Ovary (tissue), 9 donors: Measurements from ENCODE around the gene SHC4. TPM values are rescaled to one million over a fixed set of nuclear protein-coding genes. Genes with fewer than 3 reads are reported as not detected.

Experiments used
- DNase-seq, 5 donors: peaks; one replicate each; pipeline ENCODE4 v3.0.0-alpha.2; 2019 to 2020
- H3K27ac ChIP-seq, 2 donors: fragments of 200-600 bp; one replicate each; pipeline versions ENCODE4 v1.5.1 to v1.8.0; 2019 to 2022
- H3K27me3 ChIP-seq: fragments of 200-600 bp; one replicate; pipeline ENCODE4 v1.8.0; 2022
- H3K36me3 ChIP-seq: fragments of 200-600 bp; sonication (generic); one replicate; pipeline ENCODE4 v1.5.1; 2019
- H3K4me1 ChIP-seq: one replicate; pipeline ENCODE4 v1.8.1; 2013; ENCODE audit warnings: mild to moderate bottlenecking, moderate library complexity; ENCODE audit not compliant: insufficient read depth
- H3K4me3 ChIP-seq: fragments of 200-600 bp; sonication (generic); one replicate; pipeline ENCODE4 v1.5.1; 2017
- H3K9me3 ChIP-seq, 2 donors: fragments of 200-600 bp in 1 of 2; sonication (generic) in 1 of 2; one replicate each; pipeline versions ENCODE4 v1.5.1 to v1.8.1; 2013 to 2019; ENCODE audit warnings: mild to moderate bottlenecking in 1 of 2, moderate library complexity in 1 of 2
- EP300 ChIP-seq: sonication (generic); formaldehyde crosslinking; IDR thresholded peaks from one replicate; pipeline ENCODE4 v1.6.1; 2017; ENCODE audit warnings: antibody characterized with exemption
- POLR2A ChIP-seq: fragments of 450-650 bp; IDR thresholded peaks from one replicate; pipeline ENCODE4 v1.6.1; 2017; ENCODE audit warnings: antibody characterized with exemption, mild to moderate bottlenecking, moderate library complexity
- WGBS, 3 donors: extraction: QIAGEN DNeasy Blood & Tissue Kit in 1 of 3; methylation state at CpG; one replicate each; pipeline versions ENCODE4 v1.1.5 to v1.1.7; 2013 to 2017; 5-methylcytosine and 5-hydroxymethylcytosine counted together
- intact Hi-C, 4 donors: fragments of 100-400 bp; cut with DNase I; formaldehyde crosslinking; loops; one replicate each; pipeline versions ENCODE4 v1.11.0 to v1.15.1; 2022 to 2023
- polyA plus RNA-seq, 2 donors: library from polyadenylated mRNA; stranded (reverse); fragments of 200-250 nt in 1 of 2; fragments of 350-450 nt in 1 of 2; fragmentation: Illumina TruSeq in 1 of 2; extraction: RNeasy Lipid Tissue Mini Kit (QIAGEN cat#74804) in 1 of 2; gene quantifications; one replicate each; pipeline ENCODE4 v1.2.3, GENCODE V29; 2013 to 2014
- total RNA-seq, 7 donors: library from RNA; depleted of rRNA in 2 of 7; stranded (reverse); fragments of >200 nt in 2 of 7; fragmentation: NEBNext Ultra II Directional in 3 of 7; extraction: Animal tissue kit (Norgen Biotek cat#: 25700) in 3 of 7; gene quantifications; one replicate each; pipeline versions ENCODE4 v1.1.0 to v1.2.4, GENCODE V29; 2016 to 2023
- TF ChIP-seq, protein P1 (sequence below), 3 donors: fragments of 450-650 bp in 2 of 3; fragments of 200-600 bp in 1 of 3; IDR thresholded peaks; one replicate each; pipeline versions ENCODE4 v1.5.1 to v1.8.0; 2016 to 2022; ENCODE audit warnings: antibody characterized with exemption in 3 of 3, mild to moderate bottlenecking in 1 of 3
- donor health status: DM: no; HTN: no; CAD: no; lungs with moderate emphysema.
- donor health status: DM: no; HTN: no; CAD: no.
- donor health status: Bipolar disorder and iron deficiency.
- donor health status: DM: yes; HTN: yes; CAD: no.
- donor health status: DM: no; HTN: no; CAD: no.
- donor health status: DM: yes; HTN: yes; CAD: no.

The SHC4 gene
- total and polyA plus RNA-seq, 9 donors = 0.10 to 1.8 (median 0.35) TPM

DNA sequence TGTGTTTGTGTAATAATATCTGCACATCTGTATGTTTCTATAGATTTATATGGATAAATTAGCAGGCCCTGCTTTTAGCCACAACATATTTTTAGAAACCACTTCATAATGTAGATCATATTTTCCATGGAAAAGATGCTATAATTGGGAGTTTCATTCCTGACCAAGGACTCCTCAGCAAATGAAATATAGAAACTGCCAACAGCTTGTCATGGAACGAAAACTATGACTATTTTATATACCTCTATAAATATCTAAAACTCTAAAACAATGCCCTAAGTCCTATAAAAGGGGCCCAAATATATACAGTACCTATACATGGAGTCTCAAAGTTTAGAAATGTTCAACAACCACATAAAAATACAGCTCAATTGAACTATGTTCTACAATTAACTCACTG is 57.9 kb downstream of the SHC4 start:
- no peak overlapping the region for H3K27ac ChIP-seq
- no peaks in the 10 kb centered on the region for H3K27me3 ChIP-seq
- no peaks in the 10 kb centered on the region for H3K9me3 ChIP-seq
- 61 to 76% (median 72%) methylated on average over 1 of the region's 1 CpG for WGBS, 3 donors
- intact Hi-C loops = loop anchor here in 1 of 4 donors (10.0 kb wide), 1 partner anchor 59 kb away; the partner anchor contains the start of gene SHC4
- no peaks in the 10 kb centered on the region for H3K4me1 ChIP-seq
- TF ChIP-seq POLR2A (no peak), EP300 (no peak)
- TF ChIP-seq, protein P1, sequence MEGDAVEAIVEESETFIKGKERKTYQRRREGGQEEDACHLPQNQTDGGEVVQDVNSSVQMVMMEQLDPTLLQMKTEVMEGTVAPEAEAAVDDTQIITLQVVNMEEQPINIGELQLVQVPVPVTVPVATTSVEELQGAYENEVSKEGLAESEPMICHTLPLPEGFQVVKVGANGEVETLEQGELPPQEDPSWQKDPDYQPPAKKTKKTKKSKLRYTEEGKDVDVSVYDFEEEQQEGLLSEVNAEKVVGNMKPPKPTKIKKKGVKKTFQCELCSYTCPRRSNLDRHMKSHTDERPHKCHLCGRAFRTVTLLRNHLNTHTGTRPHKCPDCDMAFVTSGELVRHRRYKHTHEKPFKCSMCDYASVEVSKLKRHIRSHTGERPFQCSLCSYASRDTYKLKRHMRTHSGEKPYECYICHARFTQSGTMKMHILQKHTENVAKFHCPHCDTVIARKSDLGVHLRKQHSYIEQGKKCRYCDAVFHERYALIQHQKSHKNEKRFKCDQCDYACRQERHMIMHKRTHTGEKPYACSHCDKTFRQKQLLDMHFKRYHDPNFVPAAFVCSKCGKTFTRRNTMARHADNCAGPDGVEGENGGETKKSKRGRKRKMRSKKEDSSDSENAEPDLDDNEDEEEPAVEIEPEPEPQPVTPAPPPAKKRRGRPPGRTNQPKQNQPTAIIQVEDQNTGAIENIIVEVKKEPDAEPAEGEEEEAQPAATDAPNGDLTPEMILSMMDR (IDR thresholded peaks at IDR 0.05) = no peak
- no peaks in the 10 kb centered on the region for H3K36me3 ChIP-seq
- H3K4me3 ChIP-seq = no peak overlapping the region
- no peak for DNase-seq

DNA sequence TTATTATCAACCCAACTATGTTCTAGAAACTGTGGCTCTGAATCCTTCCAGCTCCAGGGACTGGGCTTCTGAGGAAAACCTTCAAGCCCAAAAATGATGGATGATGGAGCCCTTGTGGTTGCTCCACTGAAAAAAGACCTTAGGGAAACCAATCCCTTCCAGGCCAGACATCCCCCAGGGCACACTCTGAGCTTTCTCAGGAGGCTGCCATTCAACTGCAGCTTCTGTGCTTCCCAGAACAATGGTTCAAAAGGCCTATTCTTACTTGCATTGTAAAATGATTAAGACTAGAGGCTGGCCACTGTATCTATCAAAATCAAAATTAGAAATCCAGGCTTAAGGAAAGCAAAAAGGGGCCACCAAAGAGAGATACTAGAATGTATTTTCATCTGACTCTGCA is 58.5 kb downstream of the SHC4 start:
- intact Hi-C loops = loop anchor here in 1 of 4 donors (10.0 kb wide), 1 partner anchor 60 kb away; the partner anchor contains the start of gene SHC4
- Histone ChIP-seq H3K9me3 (no peaks in the 10 kb centered on the region), H3K4me3 (no peak overlapping the region), H3K27me3 (no peaks in the 10 kb centered on the region), H3K4me1 (no peaks in the 10 kb centered on the region), H3K27ac (no peak overlapping the region), H3K36me3 (no peaks in the 10 kb centered on the region)
- TF ChIP-seq POLR2A (no peak), EP300 (no peak)
- TF ChIP-seq, protein P1 (IDR thresholded peaks at IDR 0.05) = no peak
- DNase-seq = no peak

DNA sequence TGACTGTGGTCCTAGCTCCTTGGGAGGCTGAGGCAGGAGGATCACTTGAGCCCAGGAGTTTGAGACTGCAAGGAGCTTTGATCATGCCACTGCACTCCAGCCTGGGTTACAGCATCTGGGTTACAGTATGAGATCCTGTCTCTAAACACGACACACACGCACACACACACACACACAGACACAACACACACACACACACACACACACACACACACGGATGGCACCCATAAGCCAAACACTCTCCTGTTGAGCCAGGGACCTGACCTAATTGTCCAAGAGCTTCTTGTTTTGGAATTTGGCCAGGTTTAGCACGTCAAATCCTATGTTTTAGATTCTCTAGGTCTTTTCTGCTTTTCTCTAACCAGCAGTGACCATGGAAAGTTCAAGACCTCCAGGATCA is 59.0 kb downstream of the SHC4 start:
- DNase-seq = no peak
- no peak for TF ChIP-seq POLR2A
- no peak for TF ChIP-seq EP300
- TF ChIP-seq, protein P1 (IDR thresholded peaks at IDR 0.05) = no peak
- H3K36me3 ChIP-seq = no peaks in the 10 kb centered on the region
- WGBS, 3 donors = 92 to 95% (median 92%) methylated on average over 4 of the region's 4 CpGs
- no peak overlapping the region for H3K4me3 ChIP-seq
- no peaks in the 10 kb centered on the region for H3K27me3 ChIP-seq
- H3K27ac ChIP-seq = no peak overlapping the region
- H3K4me1 ChIP-seq = no peaks in the 10 kb centered on the region
- intact Hi-C loops = loop anchor here in 1 of 4 donors (10.0 kb wide), 1 partner anchor 60 kb away; the partner anchor contains the start of gene SHC4
- no peaks in the 10 kb centered on the region for H3K9me3 ChIP-seq

DNA sequence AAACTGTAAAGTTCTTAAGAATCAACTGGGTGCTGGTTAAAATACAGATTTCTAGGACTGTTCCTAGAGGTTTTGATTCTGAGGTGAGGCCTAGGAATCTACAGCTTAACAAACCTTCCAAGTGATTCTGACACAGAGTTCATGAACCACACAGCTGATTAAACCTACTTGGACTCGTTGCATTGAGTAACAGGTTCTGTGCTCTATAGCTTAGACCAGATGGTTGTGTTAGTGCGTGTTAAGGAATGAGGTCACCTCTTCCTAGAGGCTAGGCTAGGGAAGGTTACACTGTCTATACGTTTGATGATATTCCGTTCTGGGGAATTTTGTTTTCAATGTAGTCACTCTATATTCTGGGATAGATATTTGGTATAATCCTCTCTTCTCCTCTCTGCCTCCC is 63.9 kb downstream of the SHC4 start:
- no peak for DNase-seq
- intact Hi-C loops = loop anchor here in 1 of 4 donors (10.0 kb wide), 1 partner anchor 65 kb away; the partner anchor contains the start of gene SHC4
- 86 to 92% (median 88%) methylated on average over 4 of the region's 4 CpGs for WGBS, 3 donors
- H3K27me3 ChIP-seq = no peaks in the 10 kb centered on the region
- no peaks in the 10 kb centered on the region for H3K4me1 ChIP-seq
- no peaks in the 10 kb centered on the region for H3K36me3 ChIP-seq
- H3K4me3 ChIP-seq = no peak overlapping the region
- H3K9me3 ChIP-seq = no peaks in the 10 kb centered on the region
- H3K27ac ChIP-seq = no peak overlapping the region
- TF ChIP-seq, protein P1 (IDR thresholded peaks at IDR 0.05) = no peak
- TF ChIP-seq POLR2A (no peak), EP300 (no peak)
